A549 (cell line): ENCODE measurements around the gene ZBP1. TPM values are rescaled to one million over a fixed set of nuclear protein-coding genes. Genes with fewer than 3 reads are reported as not detected.

Source experiments
- ATAC-seq, 2 experiments: fragments of 200-7000 bp in 1 of 2; fragments of >200 bp in 1 of 2; cut with Nextera tagmentation in 1 of 2; cut with Tn5 transposase in 1 of 2; 3 replicates each; pipeline versions ENCODE4 v1.8.0 to v1.9.1; 2018 to 2020; ENCODE audit warnings: mild to moderate bottlenecking in 1 of 2, moderate library complexity in 1 of 2
- CTCF ChIA-PET: fragments of 300-600 bp; sonication (Branson Sonifier 250); formaldehyde crosslinking; extraction: SDS; loops from one replicate; lab custom pipeline; 2021; ENCODE audit warnings: antibody characterized with exemption, inconsistent platforms; lab: Yijun Ruan, JAX
- POLR2A ChIA-PET: fragments of 350-600 bp; formaldehyde crosslinking; extraction: SDS; loops from one replicate; lab custom pipeline; 2021; ENCODE audit warnings: antibody characterized with exemption, inconsistent platforms; lab: Yijun Ruan, JAX
- DNase-seq, 2 experiments: peaks; one replicate each; pipeline versions ENCODE4 v3.0.0 to v3.0.0-alpha.2; 2011 to 2016; ENCODE audit warnings: low read depth in 1 of 2, low spot score in 1 of 2
- FAIRE-seq: peaks from 2 replicates; lab custom pipeline; 2011; peaks lifted over from hg19 to GRCh38; lab: Jason Lieb, UNC
- H3K27ac ChIP-seq, 2 experiments: fragments of >200 bp; sonication (Bioruptor Twin); formaldehyde crosslinking; 3 replicates each; pipeline ENCODE4 v1.5.1; 2016 to 2017
- H3K4me1 ChIP-seq: fragments of >200 bp; sonication (Bioruptor Twin); formaldehyde crosslinking; 3 replicates; pipeline ENCODE4 v1.6.1; 2016
- H3K4me2 ChIP-seq: fragments of >200 bp; sonication (Bioruptor Twin); formaldehyde crosslinking; 3 replicates; pipeline ENCODE4 v1.6.1; 2016
- H3K4me3 ChIP-seq: fragments of >200 bp; sonication (Bioruptor Twin); formaldehyde crosslinking; 3 replicates; pipeline ENCODE4 v1.5.1; 2016
- H3K9me3 ChIP-seq: fragments of >200 bp; sonication (Bioruptor Twin); formaldehyde crosslinking; 3 replicates; pipeline ENCODE4 v1.6.1; 2016
- ATOH8 ChIP-seq: fragments of 250-450 bp; sonication (Bioruptor Pico); IDR thresholded peaks from 2 replicates; pipeline ENCODE4 v1.5.0; 2020; ENCODE audit warnings: low read depth, mild to moderate bottlenecking, moderate library complexity
- CBX2 ChIP-seq: fragments of 200-600 bp; sonication (generic); IDR thresholded peaks from 2 replicates; pipeline ENCODE4 v1.6.1; 2016; ENCODE audit warnings: low read depth, mild to moderate bottlenecking, borderline replicate concordance
- EHMT2 ChIP-seq: fragments of 200-600 bp; sonication (generic); IDR thresholded peaks from 2 replicates; pipeline ENCODE4 v1.6.1; 2016; ENCODE audit warnings: antibody characterized with exemption, low read depth, mild to moderate bottlenecking, moderate library complexity
- EP300 ChIP-seq, 2 experiments: fragments of >200 bp; sonication (Bioruptor Twin); formaldehyde crosslinking; IDR thresholded peaks; 2 replicates in 1 of 2; 3 replicates in 1 of 2; pipeline ENCODE4 v1.6.1; 2016 to 2017
- FOXS1 ChIP-seq: fragments of 250-450 bp; sonication (Bioruptor Pico); IDR thresholded peaks from 2 replicates; pipeline ENCODE4 v1.5.0; 2020; ENCODE audit warnings: mild to moderate bottlenecking, moderate library complexity
- GATA3 ChIP-seq: IDR thresholded peaks from 2 replicates; pipeline ENCODE4 v1.6.1; 2012; ENCODE audit warnings: borderline replicate concordance
- KDM5A ChIP-seq: fragments of 200-600 bp; sonication (generic); IDR thresholded peaks from 2 replicates; pipeline ENCODE4 v1.6.1; 2016; ENCODE audit warnings: antibody characterized with exemption, mild to moderate bottlenecking
- MAZ ChIP-seq: fragments of 150-350 bp; IDR thresholded peaks from 2 replicates; pipeline ENCODE4 v1.6.1; 2014; ENCODE audit warnings: antibody characterized with exemption, low read depth, low read length, borderline replicate concordance
- PHF8 ChIP-seq: fragments of 200-600 bp; sonication (generic); IDR thresholded peaks from 2 replicates; pipeline ENCODE4 v1.6.1; 2016; ENCODE audit warnings: low read depth, mild to moderate bottlenecking, antibody characterized with exemption, moderate library complexity, borderline replicate concordance
- POLR2A ChIP-seq: IDR thresholded peaks from 2 replicates; pipeline ENCODE4 v1.6.1; 2012; ENCODE audit warnings: mild to moderate bottlenecking, low read length
- RCOR1 ChIP-seq: fragments of 150-350 bp; IDR thresholded peaks from 2 replicates; pipeline ENCODE4 v1.6.1; 2014; ENCODE audit warnings: antibody characterized with exemption, low read length, low read depth
- REST ChIP-seq: fragments of 200-600 bp; sonication (generic); IDR thresholded peaks from 2 replicates; pipeline ENCODE4 v1.6.1; 2016; ENCODE audit warnings: antibody characterized with exemption, mild to moderate bottlenecking, moderate library complexity
- RNF2 ChIP-seq: fragments of 200-600 bp; sonication (generic); IDR thresholded peaks from 2 replicates; pipeline ENCODE4 v1.6.1; 2016; ENCODE audit warnings: low read depth, mild to moderate bottlenecking, antibody characterized with exemption, moderate library complexity, borderline replicate concordance
- TP53 ChIP-seq: fragments of 250-450 bp; sonication (Bioruptor Pico); IDR thresholded peaks from 2 replicates; pipeline ENCODE4 v1.5.0; 2021; ENCODE audit warnings: mild to moderate bottlenecking, moderate library complexity
- ZC3H11A ChIP-seq: fragments of 450-650 bp; IDR thresholded peaks from 2 replicates; pipeline ENCODE4 v1.6.1; 2014; ENCODE audit warnings: antibody characterized with exemption, mild to moderate bottlenecking
- WGBS: methylation state at CpG from one replicate; pipeline ENCODE4 v1.1.6; 2017; ENCODE audit errors: missing lambda C conversion rate; 5-methylcytosine and 5-hydroxymethylcytosine counted together
- polyA plus RNA-seq, 4 experiments: library from polyadenylated mRNA; depleted of rRNA in 3 of 4; stranded (reverse); fragments of >200 nt; fragmentation: RNase III in 1 of 4; extraction: RNeasy Plus Mini Kit Qiagen cat#74134 plus additional on column Dnase treatment in 1 of 4; gene quantifications; 2 replicates in 3 of 4; 3 replicates in 1 of 4; pipeline ENCODE4 v1.2.3, GENCODE V29; 2011 to 2017
- TF ChIP-seq, protein P1 (sequence below): IDR thresholded peaks from 2 replicates; pipeline ENCODE4 v1.6.1; 2012
- TF ChIP-seq, protein P2 (sequence below): fragments of >200 bp; sonication (Bioruptor Twin); formaldehyde crosslinking; IDR thresholded peaks from 3 replicates; pipeline ENCODE4 v1.6.1; 2016
- TF ChIP-seq, protein P3 (sequence below): IDR thresholded peaks from 2 replicates; pipeline ENCODE4 v1.6.1; 2012; ENCODE audit warnings: low read depth, borderline replicate concordance

ZBP1 gene
- polyA plus RNA-seq, 2 of the 4 experiments (the other 2 are of a cell fraction): 0.05 TPM; not detected in 1

GRCh38 chr20:57587278-57587988 is 32.8 kb downstream of the ZBP1 start:
- no peak overlapping the region for H3K4me2 ChIP-seq
- POLR2A ChIA-PET: no interaction called here
- WGBS: 56% methylated on average over 4 of the region's 4 CpGs
- H3K4me1 ChIP-seq: peaks cover 11% of the 10 kb centered on the region
- no peak for DNase-seq
- ATAC-seq: no peak
- no peak for FAIRE-seq
- CTCF ChIA-PET: interaction anchor here (0.7 to 11.5 kb wide), 12 partner anchors 8 to 624 kb away, joined by 3 to 117 read pairs (median 4); no protein-coding TSS in a partner anchor
- no peak overlapping the region for H3K4me3 ChIP-seq
- no peak overlapping the region for H3K27ac ChIP-seq
- peaks cover 9% of the 10 kb centered on the region for H3K9me3 ChIP-seq
- TF ChIP-seq POLR2A (no peak), CBX2 (no peak), KDM5A (no peak)

DNA sequence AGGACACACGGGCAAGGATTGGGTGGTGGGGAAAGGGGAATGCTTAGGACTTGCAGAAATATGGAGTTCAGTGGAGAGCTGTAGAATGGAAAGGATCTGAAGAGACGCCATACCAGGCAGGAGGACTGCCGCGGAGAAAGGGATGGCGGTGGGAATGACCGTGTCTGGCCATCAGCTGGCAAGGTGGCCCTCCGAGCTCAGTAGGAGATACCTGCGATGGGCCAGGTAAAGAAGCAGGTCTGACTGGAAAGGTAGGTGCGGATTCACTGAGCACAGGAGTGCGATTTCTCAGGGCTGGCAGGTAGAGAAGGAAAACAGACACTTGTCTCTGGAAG is 33.3 kb downstream of the ZBP1 start:
- no peak overlapping the region for H3K4me2 ChIP-seq
- TF ChIP-seq ZC3H11A: no peak
- TF ChIP-seq TP53 (CRISPR knock-in tag): no peak
- TF ChIP-seq, protein P1, sequence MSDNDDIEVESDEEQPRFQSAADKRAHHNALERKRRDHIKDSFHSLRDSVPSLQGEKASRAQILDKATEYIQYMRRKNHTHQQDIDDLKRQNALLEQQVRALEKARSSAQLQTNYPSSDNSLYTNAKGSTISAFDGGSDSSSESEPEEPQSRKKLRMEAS: no peak
- TF ChIP-seq FOXS1: no peak
- TF ChIP-seq POLR2A: no peak
- TF ChIP-seq RNF2: no peak
- no peak for TF ChIP-seq ATOH8 (CRISPR knock-in tag)
- no peak for TF ChIP-seq EP300 (IDR thresholded peaks at IDR 0.05)
- no peak for TF ChIP-seq GATA3
- no peak for TF ChIP-seq MAZ
- TF ChIP-seq PHF8: no peak
- TF ChIP-seq, protein P2, sequence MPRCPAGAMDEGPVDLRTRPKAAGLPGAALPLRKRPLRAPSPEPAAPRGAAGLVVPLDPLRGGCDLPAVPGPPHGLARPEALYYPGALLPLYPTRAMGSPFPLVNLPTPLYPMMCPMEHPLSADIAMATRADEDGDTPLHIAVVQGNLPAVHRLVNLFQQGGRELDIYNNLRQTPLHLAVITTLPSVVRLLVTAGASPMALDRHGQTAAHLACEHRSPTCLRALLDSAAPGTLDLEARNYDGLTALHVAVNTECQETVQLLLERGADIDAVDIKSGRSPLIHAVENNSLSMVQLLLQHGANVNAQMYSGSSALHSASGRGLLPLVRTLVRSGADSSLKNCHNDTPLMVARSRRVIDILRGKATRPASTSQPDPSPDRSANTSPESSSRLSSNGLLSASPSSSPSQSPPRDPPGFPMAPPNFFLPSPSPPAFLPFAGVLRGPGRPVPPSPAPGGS: no peak
- TF ChIP-seq, protein P3, sequence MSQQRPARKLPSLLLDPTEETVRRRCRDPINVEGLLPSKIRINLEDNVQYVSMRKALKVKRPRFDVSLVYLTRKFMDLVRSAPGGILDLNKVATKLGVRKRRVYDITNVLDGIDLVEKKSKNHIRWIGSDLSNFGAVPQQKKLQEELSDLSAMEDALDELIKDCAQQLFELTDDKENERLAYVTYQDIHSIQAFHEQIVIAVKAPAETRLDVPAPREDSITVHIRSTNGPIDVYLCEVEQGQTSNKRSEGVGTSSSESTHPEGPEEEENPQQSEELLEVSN: no peak
- TF ChIP-seq REST: no peak
- FAIRE-seq (no peak), ATAC-seq (no peak), DNase-seq (no peak)
- H3K4me1 ChIP-seq: peaks cover 14% of the 10 kb centered on the region
- H3K9me3 ChIP-seq: peaks cover 9% of the 10 kb centered on the region
- H3K27ac ChIP-seq: no peak overlapping the region
- ChIA-PET POLR2A (no interaction called here), CTCF (interaction anchor here (1.2 to 11.5 kb wide), 7 partner anchors 9 to 623 kb away, joined by 3 to 117 read pairs (median 4); no protein-coding TSS in a partner anchor)
- H3K4me3 ChIP-seq: no peak overlapping the region
- WGBS: 72% methylated on average over 10 of the region's 10 CpGs

- DNase-seq (no peak), FAIRE-seq (no peak), ATAC-seq (no peak)
- ChIA-PET CTCF (interaction anchor here (0.7 to 11.5 kb wide), 7 partner anchors 9 to 623 kb away, joined by 3 to 117 read pairs (median 3); no protein-coding TSS in a partner anchor), POLR2A (no interaction called here)
- peaks cover 14% of the 10 kb centered on the region for H3K4me1 ChIP-seq
- no peak overlapping the region for H3K4me2 ChIP-seq
- no peak for TF ChIP-seq RCOR1
- no peak for TF ChIP-seq EHMT2
- WGBS: 35% methylated on average over 8 of the region's 8 CpGs
- no peak overlapping the region for H3K4me3 ChIP-seq
- peaks cover 9% of the 10 kb centered on the region for H3K9me3 ChIP-seq
- H3K27ac ChIP-seq: no peak overlapping the region
Measured at GRCh38 chr20:57586370-57586793, 33.8 kb downstream of the ZBP1 start.
